ENCODE measurements around the gene ASAP2.

The ASAP2 gene

GRCh38 chr2:9322576-9322975 lies 116.0 kb downstream of the ASAP2 start:
- Histone ChIP-seq H3K9ac (ENCODE audit: low read depth, low read length) (no peak overlapping the region), H3K9me3 (replicated peaks; ENCODE audit: low read length) (no peaks in the 10 kb centered on the region), H3K36me3 (ENCODE audit: insufficient read depth, low read length) (peaks cover 80% of the 10 kb centered on the region), H3K4me2 (ENCODE audit: low read length) (no peak overlapping the region), H3K27me3 (ENCODE audit: control insufficient read depth, insufficient read depth, low read length) (no peaks in the 10 kb centered on the region), H3K4me1 (ENCODE audit: control insufficient read depth, insufficient read depth, low read length) (peaks cover 14% of the 10 kb centered on the region), H3K4me3 (ENCODE audit: low read length) (no peak overlapping the region)

DNA sequence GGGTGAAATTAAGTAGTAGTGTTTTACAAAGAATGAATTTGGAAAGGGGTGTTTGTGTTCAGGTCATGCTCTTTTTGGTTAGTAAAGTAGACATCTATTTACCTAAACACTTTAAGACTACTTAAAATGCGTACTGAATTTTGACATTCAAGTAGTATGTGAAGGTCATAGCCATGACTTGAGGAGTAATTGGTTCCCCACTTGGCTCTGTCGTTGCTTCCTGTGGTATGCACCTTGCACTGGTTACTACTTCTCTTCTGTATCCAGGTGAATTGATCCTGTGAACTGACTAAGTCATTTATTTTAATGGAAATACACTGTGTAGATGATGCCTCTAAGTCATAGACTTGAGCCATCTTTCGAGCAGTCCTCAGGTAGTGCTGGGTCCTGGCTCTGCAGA lies 118.8 kb downstream of the ASAP2 start:
- Histone ChIP-seq H3K4me1 (ENCODE audit: control insufficient read depth, insufficient read depth, low read length) (peaks cover 13% of the 10 kb centered on the region), H3K9me3 (replicated peaks; ENCODE audit: low read length) (no peaks in the 10 kb centered on the region), H3K27me3 (ENCODE audit: control insufficient read depth, insufficient read depth, low read length) (no peaks in the 10 kb centered on the region), H3K36me3 (ENCODE audit: insufficient read depth, low read length) (peaks cover 85% of the 10 kb centered on the region), H3K4me3 (ENCODE audit: low read length) (no peak overlapping the region), H3K9ac (ENCODE audit: low read depth, low read length) (no peak overlapping the region), H3K4me2 (ENCODE audit: low read length) (no peak overlapping the region)

DNA sequence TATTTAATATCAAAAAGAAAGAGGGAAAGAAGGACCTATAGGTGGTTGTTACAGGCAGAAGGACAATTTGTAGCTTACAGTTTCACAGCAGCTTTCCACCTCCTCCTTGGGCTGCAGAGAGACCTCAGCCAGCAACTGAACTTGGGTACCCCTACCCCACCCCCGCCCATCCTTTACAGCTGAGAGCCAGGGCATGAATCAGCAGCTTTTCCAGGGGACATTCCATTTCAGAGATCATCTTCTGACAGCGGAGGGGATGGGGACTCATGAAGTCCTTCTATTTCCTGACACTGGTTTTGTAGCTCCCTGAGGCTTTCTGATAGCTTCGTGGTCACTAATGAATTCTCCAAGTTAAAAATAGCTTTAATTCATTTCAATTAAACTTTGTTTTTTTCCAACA lies 120.4 kb downstream of the ASAP2 start:
- H3K36me3 ChIP-seq (ENCODE audit: insufficient read depth, low read length), result peaks cover 80% of the 10 kb centered on the region
- no peak overlapping the region for H3K4me3 ChIP-seq (ENCODE audit: low read length)
- peak overlapping the region; percentile 35 for H3K4me2 ChIP-seq (ENCODE audit: low read length)
- peaks cover 13% of the 10 kb centered on the region for H3K4me1 ChIP-seq (ENCODE audit: control insufficient read depth, insufficient read depth, low read length)
- no peaks in the 10 kb centered on the region for H3K27me3 ChIP-seq (ENCODE audit: control insufficient read depth, insufficient read depth, low read length)
- no peaks in the 10 kb centered on the region for H3K9me3 ChIP-seq (replicated peaks; ENCODE audit: low read length)
- H3K9ac ChIP-seq (ENCODE audit: low read depth, low read length), result peak overlapping the region; percentile 34

- Histone ChIP-seq H3K9ac (ENCODE audit: low read depth, low read length) (no peak overlapping the region), H3K27me3 (ENCODE audit: control insufficient read depth, insufficient read depth, low read length) (no peaks in the 10 kb centered on the region), H3K4me3 (ENCODE audit: low read length) (no peak overlapping the region), H3K4me1 (ENCODE audit: control insufficient read depth, insufficient read depth, low read length) (peaks cover 13% of the 10 kb centered on the region), H3K9me3 (replicated peaks; ENCODE audit: low read length) (no peaks in the 10 kb centered on the region), H3K4me2 (ENCODE audit: low read length) (no peak overlapping the region), H3K36me3 (ENCODE audit: insufficient read depth, low read length) (peaks cover 80% of the 10 kb centered on the region)
Measured at GRCh38 chr2:9327873-9328352, 121.3 kb downstream of the ASAP2 start.

DNA sequence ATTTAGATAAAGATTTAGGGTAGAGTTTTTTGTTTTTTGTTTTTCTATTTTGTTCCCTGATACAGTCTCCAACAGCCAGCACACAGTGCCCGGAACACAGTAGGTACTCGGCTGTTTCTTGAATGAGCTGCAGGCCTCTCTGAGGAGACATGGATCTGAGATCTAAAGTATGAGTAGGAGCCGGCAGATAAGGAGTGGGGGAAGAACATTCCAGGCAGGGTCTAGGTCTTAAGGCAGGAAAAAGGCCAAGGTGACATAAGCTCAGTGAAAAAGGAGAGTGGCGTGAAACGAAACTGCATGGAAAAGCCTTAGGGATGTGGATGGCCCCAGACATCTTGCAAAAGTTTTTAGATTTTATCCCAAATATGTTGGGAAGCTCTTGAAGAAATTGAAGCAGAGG lies 122.3 kb downstream of the ASAP2 start:
- H3K27me3 ChIP-seq (ENCODE audit: control insufficient read depth, insufficient read depth, low read length), result no peaks in the 10 kb centered on the region
- H3K4me2 ChIP-seq (ENCODE audit: low read length), result no peak overlapping the region
- H3K36me3 ChIP-seq (ENCODE audit: insufficient read depth, low read length), result peaks cover 73% of the 10 kb centered on the region
- H3K9ac ChIP-seq (ENCODE audit: low read depth, low read length), result no peak overlapping the region
- H3K4me3 ChIP-seq (ENCODE audit: low read length), result no peak overlapping the region
- no peaks in the 10 kb centered on the region for H3K9me3 ChIP-seq (replicated peaks; ENCODE audit: low read length)
- peaks cover 20% of the 10 kb centered on the region for H3K4me1 ChIP-seq (ENCODE audit: control insufficient read depth, insufficient read depth, low read length)

- Histone ChIP-seq H3K4me2 (ENCODE audit: low read length) (no peak overlapping the region), H3K4me1 (ENCODE audit: control insufficient read depth, insufficient read depth, low read length) (peaks cover 20% of the 10 kb centered on the region), H3K9ac (ENCODE audit: low read depth, low read length) (no peak overlapping the region), H3K4me3 (ENCODE audit: low read length) (no peak overlapping the region), H3K9me3 (replicated peaks; ENCODE audit: low read length) (no peaks in the 10 kb centered on the region), H3K27me3 (ENCODE audit: control insufficient read depth, insufficient read depth, low read length) (no peaks in the 10 kb centered on the region), H3K36me3 (ENCODE audit: insufficient read depth, low read length) (peaks cover 71% of the 10 kb centered on the region)
Measured at GRCh38 chr2:9329497-9329896, 122.9 kb downstream of the ASAP2 start.

DNA sequence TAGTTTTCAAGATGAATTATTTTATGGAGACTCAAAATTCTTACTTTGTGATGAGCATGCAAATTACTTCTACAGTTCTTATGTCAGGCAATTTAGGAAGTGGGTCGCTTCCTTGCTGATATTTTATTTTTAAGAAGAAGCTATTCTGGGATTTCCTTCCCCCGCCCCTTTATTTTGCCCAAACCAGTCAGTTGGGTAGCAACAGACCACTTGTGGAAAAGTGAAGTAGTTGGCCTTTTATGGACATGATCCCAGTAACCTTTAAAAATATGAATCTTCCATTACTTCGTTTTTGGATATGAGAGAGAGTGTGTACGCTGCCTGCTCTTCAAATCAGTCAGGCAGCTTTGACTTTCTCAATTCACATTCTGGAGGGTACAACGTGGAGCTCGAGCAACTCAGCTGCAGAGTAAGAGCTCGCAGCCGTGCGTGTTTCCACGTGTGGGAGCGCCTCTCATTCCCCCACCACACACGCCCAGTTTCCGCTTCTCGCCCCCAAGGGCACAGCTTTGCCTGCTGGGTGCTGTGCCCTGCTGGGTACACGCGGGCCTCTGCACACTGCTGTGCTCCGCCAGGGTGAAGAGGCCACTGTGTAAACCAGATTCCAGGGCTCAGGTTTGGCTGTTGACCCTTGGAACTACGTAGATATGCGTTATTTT lies 124.1 kb downstream of the ASAP2 start:
- peaks cover 71% of the 10 kb centered on the region for H3K36me3 ChIP-seq (ENCODE audit: insufficient read depth, low read length)
- H3K9ac ChIP-seq (ENCODE audit: low read depth, low read length), result no peak overlapping the region
- H3K4me3 ChIP-seq (ENCODE audit: low read length), result no peak overlapping the region

GRCh38 chr2:9331704-9332103 lies 125.1 kb downstream of the ASAP2 start:
- Histone ChIP-seq H3K9me3 (replicated peaks; ENCODE audit: low read length) (no peaks in the 10 kb centered on the region), H3K4me1 (ENCODE audit: control insufficient read depth, insufficient read depth, low read length) (peaks cover 25% of the 10 kb centered on the region)

More for the DNA sequence above, 124.1 kb downstream of the ASAP2 start:
- H3K4me1 ChIP-seq (ENCODE audit: control insufficient read depth, insufficient read depth, low read length), result peaks cover 20% of the 10 kb centered on the region
- no peak overlapping the region for H3K4me2 ChIP-seq (ENCODE audit: low read length)
- H3K9me3 ChIP-seq (replicated peaks; ENCODE audit: low read length), result no peaks in the 10 kb centered on the region
- H3K27me3 ChIP-seq (ENCODE audit: control insufficient read depth, insufficient read depth, low read length), result no peaks in the 10 kb centered on the region

DNA sequence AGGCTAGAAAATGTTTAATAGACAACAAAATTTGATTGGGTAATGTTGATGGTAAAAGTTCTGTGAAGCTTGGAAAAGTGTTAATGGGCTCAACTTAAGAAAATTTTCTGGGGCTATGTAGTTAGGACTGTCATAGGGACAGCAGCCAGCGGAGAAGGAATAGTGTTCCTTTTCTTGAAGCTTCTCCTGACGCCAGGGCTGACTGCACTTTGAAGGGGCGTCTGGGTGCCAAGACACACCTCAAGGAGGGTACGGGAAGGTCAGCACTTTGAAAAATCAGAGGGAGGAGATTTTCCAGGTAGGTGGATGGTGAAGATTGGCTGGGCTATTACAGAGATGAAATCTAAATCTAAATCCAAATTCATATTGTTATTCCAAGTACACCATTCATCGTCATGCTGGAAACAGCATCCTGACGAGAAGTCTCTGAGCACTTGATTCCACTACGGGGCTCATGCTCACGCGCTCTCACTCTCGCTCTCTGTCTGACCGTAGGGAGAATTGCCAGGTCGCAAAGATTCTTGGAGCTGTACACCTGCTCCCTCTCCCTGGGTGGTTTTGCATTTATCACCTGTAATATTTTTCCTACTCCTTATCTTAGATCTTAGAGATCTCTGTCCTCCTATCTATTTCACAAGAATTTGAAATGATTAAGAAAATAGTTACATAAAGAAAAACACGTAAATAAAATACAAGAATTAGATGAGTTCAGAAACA lies 125.7 kb downstream of the ASAP2 start:
- no peak overlapping the region for H3K4me3 ChIP-seq (ENCODE audit: low read length)
- no peak overlapping the region for H3K4me2 ChIP-seq (ENCODE audit: low read length)
- H3K36me3 ChIP-seq (ENCODE audit: insufficient read depth, low read length), result peaks cover 69% of the 10 kb centered on the region
- H3K9ac ChIP-seq (ENCODE audit: low read depth, low read length), result no peak overlapping the region
- no peaks in the 10 kb centered on the region for H3K9me3 ChIP-seq (replicated peaks; ENCODE audit: low read length)
- peaks cover 25% of the 10 kb centered on the region for H3K4me1 ChIP-seq (ENCODE audit: control insufficient read depth, insufficient read depth, low read length)
- no peaks in the 10 kb centered on the region for H3K27me3 ChIP-seq (ENCODE audit: control insufficient read depth, insufficient read depth, low read length)

More at GRCh38 chr2:9331704-9332103, 125.1 kb downstream of the ASAP2 start:
- H3K27me3 ChIP-seq (ENCODE audit: control insufficient read depth, insufficient read depth, low read length), result no peaks in the 10 kb centered on the region
- no peak overlapping the region for H3K9ac ChIP-seq (ENCODE audit: low read depth, low read length)
- H3K4me3 ChIP-seq (ENCODE audit: low read length), result no peak overlapping the region
- H3K36me3 ChIP-seq (ENCODE audit: insufficient read depth, low read length), result peaks cover 69% of the 10 kb centered on the region
- H3K4me2 ChIP-seq (ENCODE audit: low read length), result no peak overlapping the region

DNA sequence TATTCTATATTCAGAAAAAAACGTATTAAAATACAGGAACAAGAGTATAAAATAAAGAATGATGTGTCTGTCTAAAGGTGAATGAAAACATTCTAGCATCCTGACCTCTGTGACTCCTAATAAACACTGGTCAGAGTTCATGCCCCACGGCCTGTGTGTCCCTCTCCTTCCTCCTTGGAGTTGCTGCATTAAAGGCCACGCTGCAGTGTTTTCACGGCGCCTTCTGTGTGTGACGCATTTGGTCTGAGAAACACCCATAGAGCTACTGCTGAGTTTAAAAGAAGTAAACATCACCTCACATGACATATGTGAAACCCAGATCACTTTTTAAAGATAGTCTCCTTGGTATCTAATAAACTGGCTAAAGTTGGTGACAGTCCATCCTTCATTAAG lies 126.2 kb downstream of the ASAP2 start:
- Histone ChIP-seq H3K4me1 (ENCODE audit: control insufficient read depth, insufficient read depth, low read length) (peaks cover 24% of the 10 kb centered on the region), H3K27me3 (ENCODE audit: control insufficient read depth, insufficient read depth, low read length) (no peaks in the 10 kb centered on the region), H3K4me3 (ENCODE audit: low read length) (no peak overlapping the region), H3K4me2 (ENCODE audit: low read length) (no peak overlapping the region), H3K9me3 (replicated peaks; ENCODE audit: low read length) (no peaks in the 10 kb centered on the region), H3K9ac (ENCODE audit: low read depth, low read length) (no peak overlapping the region), H3K36me3 (ENCODE audit: insufficient read depth, low read length) (peaks cover 69% of the 10 kb centered on the region)

DNA sequence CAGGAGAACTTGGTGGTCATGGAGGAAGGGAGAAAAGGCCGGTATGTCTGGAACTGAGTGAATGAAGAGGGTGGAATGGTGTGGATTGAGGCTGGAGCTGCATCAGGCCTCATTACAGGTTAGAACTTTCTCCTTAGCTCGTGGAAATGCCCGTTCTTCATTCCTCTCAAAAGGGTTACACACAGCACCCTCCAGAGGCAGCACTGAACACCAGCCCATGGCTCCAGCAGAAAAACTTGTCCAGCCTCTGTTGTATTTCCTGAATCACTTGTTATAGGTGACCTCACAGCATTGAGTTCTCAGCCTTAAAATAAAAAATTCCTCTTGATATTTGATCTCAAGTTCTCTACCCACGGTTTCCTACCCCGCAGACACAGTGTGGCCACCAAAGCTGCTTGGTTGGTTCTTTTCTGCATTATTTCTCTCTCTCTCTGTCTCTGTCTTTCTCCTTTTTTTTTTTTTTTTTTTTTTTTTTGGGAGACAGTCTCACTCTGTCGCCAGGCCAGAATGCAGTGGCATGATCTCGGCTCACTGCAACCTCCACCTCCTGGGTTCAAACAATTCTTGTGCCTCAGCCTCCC lies 127.1 kb downstream of the ASAP2 start:
- peaks cover 69% of the 10 kb centered on the region for H3K36me3 ChIP-seq (ENCODE audit: insufficient read depth, low read length)
- H3K4me1 ChIP-seq (ENCODE audit: control insufficient read depth, insufficient read depth, low read length), result peaks cover 24% of the 10 kb centered on the region
- peak overlapping the region; percentile 5 for H3K9ac ChIP-seq (ENCODE audit: low read depth, low read length)
- no peak overlapping the region for H3K4me2 ChIP-seq (ENCODE audit: low read length)
- no peak overlapping the region for H3K4me3 ChIP-seq (ENCODE audit: low read length)
- H3K27me3 ChIP-seq (ENCODE audit: control insufficient read depth, insufficient read depth, low read length), result no peaks in the 10 kb centered on the region
- H3K9me3 ChIP-seq (replicated peaks; ENCODE audit: low read length), result no peaks in the 10 kb centered on the region

Data from skeletal muscle satellite cell (primary cell).